HG02970 (cell line): ENCODE data around the gene STIMATE.

Source experiments
- ATAC-seq: cut with Tn5 transposase; IDR thresholded peaks from one replicate; pipeline ENCODE4 v1.9.1; 2021; ENCODE audit warnings: mild to moderate bottlenecking, moderate library complexity, moderate number of reproducible peaks; ENCODE audit not compliant: unreplicated experiment, low FRiP score

Gene STIMATE

DNA sequence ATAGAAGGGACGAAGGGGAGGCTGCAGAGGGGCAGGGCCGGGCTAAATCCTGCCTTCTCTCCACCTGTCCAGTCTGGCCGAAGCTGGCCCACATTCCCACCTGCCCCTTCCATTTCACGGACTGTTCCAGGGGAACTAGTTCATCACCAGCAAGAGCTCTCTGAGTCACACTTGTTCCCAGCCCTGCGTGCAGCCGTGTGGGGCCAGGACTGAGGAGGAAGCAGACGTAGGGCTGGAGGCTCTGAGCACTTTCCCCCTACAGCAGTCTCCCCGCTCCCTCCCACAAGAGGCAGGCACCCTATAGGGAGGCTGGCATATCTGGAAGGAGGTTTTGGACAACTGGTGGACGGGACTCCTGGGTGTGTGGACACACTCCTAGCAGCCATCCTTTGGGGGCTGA, 69.9 kb downstream of the STIMATE start:
- ATAC-seq, result no peak

DNA sequence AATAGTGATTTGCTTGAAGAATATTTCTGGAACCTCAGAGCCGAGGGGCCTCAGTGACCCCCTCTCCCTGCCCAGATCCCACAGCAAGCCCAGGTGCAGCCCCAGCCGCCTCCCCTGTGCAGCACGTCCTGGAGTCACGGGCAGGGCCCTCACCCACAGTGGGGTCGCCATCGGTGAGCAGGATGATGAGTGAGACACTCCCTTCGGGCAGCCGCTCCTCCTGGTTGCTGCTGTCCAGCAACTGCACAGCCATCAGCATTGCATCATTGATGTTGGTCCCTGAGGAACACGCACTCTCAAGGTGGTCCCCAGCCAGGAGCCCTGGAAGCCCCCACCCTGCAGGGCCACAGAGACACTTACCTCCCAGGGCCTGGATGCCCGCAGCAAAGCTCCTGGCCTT, 73.3 kb downstream of the STIMATE start:
- ATAC-seq, result no peak

DNA sequence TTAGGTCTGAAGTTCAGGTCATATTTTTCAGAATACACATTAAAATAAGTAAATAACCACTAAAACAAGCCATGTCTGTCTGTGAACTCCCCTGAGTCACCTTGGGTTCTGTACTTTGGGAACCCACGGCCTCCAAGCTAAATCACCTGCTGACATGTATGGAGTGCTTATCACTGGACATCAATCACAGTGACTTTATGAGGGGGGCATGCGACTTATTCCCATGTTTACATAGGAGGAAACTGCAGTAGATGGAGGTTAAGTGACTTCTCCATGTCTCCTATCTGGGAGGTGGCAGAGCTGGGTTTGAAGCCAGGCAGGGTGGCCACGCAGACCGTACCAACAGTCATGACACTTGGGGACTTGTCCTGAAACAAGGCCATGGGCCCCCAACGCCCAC, 75.0 kb downstream of the STIMATE start:
- ATAC-seq, result no peak

DNA sequence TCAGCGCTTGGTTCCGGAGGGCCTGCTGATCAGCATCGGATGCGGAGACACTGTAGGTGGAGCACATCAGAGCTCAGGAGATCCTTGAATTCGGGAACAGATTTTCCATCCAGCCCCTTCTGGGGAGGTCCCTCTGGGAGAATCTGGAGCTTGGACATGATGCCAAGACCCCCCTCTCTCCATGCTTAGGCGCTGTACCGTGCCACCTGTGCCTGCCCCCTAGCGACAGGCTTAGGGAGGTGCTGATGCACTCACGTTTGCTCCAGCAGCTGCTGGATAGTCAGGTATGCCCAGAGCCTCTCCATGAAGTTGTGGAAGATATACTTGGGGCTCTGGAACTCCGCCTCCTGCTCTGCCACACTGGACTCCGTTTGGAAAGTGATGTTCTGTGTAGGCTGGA, 76.6 kb downstream of the STIMATE start:
- no peak for ATAC-seq

DNA sequence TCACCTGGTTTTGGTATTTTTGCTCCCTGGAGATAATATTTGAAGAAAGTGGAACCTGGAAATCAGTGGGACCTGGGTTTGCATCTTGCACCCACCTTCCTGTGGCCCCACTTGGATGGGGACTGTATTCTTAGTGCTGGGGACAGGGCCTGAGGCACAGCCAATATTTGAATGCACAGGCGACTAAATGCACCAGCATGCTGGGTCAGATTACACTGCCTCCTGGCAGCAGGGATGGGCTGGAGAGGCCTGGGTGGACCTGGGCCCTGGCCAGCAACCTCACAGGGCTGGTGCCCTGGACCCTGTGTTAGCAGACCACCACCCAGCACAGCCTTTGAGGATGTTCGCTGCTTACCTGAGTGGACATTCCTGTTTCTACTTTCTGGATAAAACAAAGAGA, 77.4 kb downstream of the STIMATE start:
- ATAC-seq, result no peak

DNA sequence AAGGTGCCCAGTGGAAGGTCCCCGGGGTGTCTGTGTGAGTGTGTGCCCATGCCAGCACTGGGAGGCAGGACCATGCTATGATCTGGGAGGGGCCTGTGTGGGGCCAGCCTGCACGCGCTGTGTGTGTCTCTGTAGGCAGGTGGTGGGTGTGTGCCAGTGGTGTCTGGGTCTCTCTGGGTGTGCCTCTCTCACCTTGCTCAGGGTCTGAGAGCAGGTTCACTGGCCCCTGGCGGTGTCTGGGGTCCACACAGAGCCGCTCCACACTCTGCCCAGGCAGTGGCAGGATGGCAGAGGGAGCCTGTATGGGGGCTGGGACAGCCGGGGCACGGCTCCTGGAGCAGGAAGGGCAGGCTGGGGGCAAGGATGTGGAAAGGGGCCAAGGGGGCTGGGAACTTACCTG, 79.5 kb downstream of the STIMATE start:
- no peak for ATAC-seq

DNA sequence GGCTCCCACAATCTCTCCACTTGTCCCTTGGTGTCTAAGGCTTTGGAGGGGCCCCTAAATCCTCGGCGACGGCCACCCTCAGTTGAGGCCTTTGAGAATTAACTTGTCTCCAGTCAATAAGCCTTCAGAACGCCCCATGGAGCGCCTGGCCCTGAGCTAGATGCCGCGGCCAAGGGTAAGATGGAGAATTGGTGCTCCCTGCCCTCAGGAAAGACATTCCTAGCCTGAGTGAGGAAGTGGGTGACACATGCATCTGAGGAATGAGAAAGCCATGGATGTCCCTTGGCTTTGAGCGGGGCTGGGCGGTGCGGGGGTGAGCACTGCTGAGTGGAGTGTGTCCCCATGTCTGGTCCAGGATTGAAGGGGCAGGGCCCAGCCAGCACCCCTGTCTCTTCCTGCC, 80.1 kb downstream of the STIMATE start:
- no peak for ATAC-seq

DNA sequence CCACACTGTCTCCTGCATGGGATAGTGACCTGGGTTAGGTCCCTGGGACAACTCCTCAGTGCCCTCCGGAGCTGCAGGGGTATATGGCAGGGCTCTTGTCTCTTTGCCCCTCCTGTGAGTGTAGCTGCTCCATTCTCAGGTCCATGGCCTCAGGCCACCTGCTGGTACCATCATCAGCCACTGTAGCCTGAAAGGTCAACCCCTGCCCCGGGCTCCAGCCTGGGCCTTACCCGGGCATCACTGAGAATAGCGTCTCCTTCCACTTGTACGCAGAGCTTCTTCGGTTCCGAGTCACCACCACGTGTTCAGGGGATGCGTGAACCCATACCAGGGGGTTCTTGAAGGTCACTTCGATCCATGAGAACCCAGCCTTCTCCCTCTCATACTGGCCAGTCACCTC, 80.7 kb downstream of the STIMATE start:
- ATAC-seq, result no peak

DNA sequence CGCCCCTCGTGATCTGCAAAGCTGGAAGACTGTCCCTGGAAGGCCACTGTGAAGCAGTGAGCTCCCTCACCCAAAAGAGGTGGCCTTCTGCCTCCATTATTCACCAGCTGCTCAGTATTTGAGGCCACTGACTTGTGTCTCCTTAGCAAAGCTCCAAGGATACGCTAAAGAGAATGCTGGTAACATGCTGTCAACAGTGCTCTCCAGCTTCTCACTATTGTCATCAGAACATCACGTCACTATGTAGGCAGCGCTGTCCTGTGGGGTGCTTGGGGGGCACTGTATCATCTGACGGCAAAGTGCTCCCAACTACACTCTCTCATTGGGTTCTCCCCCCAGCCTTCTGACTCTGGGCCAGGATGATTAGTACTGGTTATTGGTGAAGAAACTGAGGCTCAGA, 81.1 kb downstream of the STIMATE start:
- no peak for ATAC-seq

DNA sequence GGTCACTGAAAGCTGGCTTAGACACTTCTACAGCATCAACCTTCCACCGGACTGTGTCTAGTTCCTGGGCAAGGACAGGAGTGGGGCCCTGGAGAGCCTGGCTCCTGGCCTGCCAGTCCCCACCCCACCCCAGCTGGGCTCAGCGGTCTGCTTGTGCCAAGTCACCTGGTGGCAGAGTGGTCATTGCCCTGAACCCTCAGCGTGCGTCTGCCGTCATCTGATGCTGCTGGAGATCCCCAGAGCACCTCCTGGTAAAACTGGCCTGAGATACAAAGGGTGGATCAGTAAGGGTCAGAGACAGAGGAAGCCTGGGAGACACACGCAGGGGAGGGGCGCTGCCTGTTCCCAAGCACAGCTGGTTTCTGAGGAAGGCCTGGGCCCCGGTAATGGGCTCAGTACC, 83.5 kb downstream of the STIMATE start:
- ATAC-seq, result no peak

DNA sequence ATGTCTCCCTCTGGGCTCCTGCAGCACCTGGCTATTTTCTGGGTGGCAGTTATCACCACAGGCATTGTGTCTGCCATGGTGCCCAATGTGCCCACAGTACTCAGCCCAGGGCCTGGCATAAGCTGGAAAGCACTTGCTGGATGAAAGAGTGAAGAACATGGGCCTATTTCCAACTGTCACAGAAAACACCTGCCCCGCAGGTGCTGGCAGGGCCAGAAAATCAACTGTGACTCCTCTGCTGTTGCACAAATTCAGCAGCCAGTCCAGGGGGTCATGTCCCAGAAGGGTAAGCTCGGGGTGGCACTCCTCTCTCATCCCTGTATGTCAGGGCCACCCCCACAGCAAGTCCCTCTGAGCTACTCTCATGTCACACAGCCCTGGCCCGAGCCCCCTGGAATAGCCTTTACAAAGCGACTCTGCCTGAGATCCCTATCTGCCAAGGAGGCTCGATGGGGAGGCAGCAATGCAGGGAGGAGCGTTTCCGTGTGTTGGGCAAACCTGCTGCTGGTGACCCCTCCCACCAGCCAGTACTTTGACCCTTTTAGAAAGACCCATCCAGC, 85.8 kb downstream of the STIMATE start:
- ATAC-seq, result no peak

DNA sequence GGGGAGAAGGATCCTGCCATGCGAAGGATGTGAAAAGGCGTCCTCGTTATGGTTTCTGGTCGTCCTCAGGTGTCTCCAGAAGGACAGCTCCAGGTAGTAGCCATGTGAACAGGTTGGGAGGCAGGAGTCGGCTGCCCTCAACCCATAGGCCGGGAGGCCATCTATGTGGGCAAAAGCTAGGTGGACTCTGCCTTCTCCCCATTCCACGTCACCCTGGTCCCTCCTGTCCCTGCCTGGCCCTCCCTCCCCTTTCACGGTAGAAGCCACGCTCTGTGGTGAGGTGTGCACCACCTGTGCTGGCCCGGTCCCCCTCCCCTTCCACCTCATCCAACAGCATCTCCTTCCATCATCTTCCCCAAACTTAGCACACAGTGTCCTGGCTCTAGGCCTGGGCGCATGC, 86.4 kb downstream of the STIMATE start:
- no peak for ATAC-seq

DNA sequence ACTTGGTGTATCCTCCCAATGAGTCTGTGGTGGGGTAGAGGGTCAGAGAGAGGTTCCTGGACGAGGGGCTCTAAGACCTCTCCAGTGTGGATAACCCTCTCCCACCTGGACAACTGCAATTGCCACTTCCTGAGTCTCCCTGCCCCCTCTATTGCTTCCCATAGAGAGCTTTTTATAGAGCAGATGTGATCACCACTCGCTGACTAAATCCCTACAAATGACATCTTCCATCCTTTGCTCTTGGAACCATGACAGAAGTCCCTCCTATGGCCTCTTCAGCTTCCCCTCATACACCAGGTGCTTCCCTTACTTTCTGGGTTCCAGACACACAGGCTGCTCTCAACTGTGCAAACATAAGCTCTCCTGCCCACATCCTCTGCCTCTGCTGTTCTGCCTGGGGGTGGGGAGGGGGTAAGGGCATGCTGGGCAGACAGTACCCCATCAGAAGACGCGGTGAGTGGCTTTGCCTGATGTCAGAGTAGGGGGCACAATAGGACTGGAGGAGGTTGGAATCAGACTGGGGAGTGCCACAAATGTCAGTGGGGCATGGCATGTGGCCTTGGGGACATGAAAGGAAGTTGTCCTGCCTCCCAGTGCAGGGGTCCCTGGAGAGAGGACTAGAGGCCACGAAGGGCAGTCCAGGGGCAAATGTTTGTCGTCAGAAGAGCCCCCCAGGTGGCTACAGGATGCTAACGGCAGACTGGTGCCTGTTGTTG, 87.5 kb downstream of the STIMATE start:
- no peak for ATAC-seq

DNA sequence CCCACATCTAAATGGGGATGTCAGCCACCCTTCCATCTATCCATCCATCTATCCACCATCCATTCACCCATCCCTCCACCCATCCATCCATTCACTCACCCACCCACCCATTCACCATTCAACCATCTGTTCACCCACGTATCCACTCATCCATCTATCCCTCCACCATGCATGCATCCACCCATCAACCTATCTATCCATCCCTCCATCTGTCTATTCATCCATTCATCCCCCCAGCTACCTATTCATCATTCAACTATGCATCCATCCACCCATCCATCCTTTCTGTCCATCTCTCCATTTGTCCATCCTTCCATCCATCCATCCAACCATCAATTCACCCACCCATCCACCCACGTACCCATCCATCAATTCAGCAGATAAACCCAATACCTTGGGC, 88.2 kb downstream of the STIMATE start:
- ATAC-seq, result no peak

DNA sequence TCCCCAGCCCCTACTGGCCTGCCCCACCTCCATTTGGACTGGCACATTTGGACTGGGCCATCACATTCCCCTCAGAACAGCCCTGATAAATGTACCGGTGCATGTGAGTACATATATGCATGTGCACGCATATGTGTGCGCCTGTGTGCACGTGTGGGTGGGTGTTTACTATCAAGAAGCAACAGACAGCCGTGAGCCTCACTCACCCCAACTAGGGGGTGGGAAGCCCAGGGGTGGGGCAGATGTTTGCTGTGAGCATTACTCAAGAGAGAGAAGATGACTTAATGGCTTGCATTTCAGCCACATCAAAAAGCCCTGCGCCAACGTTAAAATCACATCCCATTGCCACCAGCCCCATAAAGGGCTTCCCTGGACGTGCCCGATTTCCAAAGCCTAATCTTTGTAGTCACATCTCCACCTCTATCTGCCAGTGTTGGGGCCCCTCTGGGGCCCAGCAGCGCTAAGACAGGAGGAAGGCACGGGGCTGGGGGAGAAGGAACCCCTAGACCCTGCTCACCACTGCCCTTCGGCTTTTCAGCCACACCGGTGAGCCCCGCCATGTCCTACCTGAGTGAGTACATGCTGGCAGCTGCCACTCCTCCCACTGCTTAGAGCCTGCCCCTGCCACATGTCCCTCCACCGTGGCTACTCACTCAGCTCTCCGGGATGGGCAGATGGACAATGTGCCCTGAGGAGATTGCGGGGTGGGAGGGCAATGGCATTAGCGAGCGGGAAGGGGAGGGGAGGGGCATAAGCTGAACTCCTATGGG, 91.9 kb downstream of the STIMATE start:
- no peak for ATAC-seq

DNA sequence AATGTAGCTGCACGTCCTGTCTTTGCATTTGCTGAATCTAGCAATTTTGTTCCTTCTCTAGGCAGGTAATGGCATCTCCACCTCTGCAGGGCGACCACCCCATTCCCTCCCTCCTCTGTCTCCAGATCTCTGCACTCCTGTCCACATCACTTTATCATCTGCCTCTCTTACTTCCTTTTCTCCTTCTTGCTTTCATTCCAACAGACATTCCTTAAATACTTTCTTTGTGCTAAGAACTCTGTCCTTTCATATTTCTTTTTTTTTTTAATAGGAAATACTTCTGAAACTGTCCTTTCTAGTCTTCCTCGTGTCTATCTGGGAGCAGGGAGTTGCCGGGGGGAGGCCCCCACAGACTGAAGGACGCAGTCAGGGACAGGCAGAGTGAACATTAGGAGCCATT, 95.5 kb downstream of the STIMATE start:
- ATAC-seq, result no peak

DNA sequence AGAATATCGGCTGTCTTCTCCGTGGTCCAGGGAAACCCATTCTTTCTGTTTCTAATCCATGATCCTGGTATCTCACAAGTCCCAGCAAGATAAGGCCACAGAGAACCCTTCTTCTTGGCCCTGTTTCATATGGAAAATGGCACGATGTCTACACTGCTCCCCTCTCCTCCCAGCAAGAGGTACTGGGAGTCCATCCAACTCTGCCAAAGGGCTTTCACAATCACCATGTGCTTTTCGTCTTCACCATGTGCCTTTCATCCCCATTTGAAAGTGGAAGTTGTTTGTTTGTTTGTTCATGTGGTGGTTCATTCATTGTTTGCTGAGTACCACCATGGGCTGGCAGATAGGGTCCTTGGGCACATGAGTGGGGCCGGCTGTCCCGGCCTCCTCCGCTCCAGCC, 97.3 kb downstream of the STIMATE start:
- no peak for ATAC-seq

DNA sequence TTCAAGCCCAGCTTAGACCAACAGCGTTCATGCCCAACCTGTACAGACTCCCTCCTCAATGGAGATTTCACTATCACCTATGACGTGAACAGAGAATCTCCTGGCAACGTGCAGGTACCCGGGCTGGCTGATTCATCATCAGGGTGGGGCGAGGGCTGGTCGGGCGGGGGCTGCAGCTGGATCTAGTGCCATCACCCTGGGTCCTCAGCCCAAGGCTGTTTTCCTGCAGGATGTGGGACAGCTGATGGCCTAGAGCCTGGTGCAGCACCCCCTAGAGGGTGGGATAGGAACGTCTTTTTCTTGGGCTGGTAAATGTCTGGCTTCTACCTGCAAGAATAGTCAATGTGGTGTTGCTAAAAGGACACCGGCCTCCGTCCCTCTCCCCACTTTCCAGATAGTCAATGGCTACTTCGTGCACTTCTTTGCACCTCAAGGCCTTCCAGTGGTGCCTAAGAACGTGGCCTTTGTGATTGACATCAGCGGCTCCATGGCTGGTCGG, 98.3 kb downstream of the STIMATE start:
- ATAC-seq, result no peak

DNA sequence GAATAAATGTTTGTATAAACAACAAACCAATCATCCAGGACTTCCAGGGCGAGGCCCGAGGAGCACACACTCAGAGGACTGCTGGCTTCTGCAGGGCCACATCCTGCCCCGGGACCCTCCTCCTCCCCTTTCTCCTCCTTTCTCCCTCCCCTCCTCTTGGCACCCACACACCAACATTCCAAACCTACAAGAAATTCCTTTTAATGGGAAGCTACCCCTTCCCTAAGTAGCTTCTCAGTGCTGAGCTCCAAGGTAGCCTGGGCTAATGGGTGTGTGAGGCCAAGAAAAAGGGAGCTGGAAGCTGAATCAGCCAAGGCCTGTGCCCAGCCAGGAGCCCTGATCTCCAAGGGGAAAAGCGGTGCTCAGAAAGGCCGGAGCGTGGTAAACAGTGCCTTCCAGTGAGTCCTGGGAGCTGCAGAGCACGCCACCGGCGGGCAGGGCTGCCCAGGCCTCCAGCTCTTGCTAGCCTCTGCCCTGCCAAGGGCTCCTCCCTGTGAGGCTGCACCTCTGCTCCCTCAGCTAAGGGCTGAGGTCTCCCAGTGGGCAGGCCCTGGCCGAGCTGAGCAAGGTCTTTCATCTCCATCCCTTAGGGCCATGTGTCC, 98.9 kb downstream of the STIMATE start:
- ATAC-seq, result no peak

DNA sequence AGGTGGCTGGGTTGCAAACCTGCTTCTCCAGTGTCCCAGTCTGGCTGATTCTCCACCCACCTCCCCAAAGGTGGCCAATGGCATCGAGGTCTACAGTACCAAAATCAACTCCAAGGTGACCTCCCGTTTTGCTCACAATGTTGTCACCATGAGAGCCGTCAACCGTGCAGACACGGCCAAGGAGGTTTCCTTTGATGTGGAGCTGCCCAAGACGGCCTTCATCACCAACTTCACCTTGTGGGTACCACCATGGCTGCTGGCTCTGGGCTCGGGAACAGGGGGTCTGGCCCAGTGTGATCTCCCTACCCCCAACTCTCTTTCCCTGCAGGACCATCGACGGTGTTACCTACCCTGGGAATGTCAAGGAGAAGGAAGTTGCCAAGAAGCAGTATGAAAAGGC, 100.9 kb downstream of the STIMATE start:
- ATAC-seq, result no peak

DNA sequence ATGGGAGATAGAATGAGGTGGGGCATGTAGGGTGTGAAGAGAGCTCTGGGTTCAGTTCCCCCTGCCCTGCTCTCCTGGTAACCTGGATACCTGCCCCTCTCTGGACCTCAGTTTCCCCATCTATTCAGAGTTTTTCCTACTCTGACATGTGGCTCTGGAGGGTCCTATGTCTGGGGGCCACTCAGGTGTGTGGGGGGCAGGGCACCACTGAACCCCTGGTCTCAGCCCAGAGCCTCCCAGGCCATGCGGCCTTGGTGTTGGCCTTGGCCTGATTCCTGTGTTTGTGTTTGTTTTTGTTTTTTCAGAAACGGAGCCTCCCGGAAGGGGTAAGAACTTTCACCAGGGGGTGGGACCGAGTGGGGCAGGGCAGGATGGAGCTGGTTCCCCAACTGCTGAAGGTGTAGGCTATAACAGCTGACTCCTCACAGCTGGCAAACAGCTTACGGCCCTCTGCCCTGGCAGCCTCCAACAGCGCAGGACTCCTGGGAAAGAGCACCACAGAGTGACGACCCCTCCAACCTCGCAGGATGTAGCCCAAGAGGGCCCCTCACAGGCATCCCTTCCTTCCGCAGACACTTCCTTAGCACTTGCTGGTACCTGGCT, 101.9 kb downstream of the STIMATE start:
- ATAC-seq, result no peak
